ENCODE results near the gene AKTIP.

Gene AKTIP

DNA sequence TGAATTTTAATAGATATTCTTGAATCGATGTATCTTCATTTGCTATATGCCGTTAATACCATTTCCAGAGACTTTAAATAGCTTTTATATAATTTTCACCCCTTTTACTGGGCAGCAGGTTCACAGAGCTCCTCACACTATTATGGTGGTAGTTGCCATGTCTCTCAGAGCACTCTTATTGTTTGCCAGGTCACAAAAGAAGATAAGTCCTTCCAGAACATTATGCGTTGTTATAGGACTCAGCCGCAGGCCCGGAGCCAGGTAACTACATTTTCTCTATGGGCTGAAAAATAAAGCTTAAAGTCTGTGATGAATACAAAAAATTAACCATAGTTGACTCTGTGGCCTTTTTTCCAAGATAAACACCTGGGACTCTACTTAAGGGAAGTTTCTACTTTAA, 24.0 kb downstream of the AKTIP start:
- DNase-seq (ENCODE audit: low spot score): no peak

DNA sequence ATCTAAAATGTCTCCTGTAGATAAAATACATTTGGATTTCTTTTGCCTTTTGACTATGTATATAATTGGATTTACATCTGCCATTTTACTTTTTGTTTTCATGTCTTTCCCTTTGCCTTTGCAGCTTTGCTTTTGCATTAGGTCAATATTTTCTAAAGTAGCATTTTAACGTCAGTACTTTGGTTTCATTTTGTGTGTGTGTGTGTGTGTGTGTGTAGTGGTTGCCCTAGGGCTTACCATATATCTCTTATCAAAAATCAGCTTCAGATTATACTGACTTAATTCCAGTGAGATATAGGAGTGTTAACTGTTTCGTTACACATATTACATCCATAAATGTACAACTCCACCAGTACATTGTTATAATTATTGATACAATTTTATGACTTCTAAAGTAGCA, 26.1 kb downstream of the AKTIP start:
- no peak for DNase-seq (ENCODE audit: low spot score)

GRCh38 chr16:53465606-53466280, 37.3 kb downstream of the AKTIP start:
- DNase-seq (ENCODE audit: low spot score): peak; percentile 29

DNA sequence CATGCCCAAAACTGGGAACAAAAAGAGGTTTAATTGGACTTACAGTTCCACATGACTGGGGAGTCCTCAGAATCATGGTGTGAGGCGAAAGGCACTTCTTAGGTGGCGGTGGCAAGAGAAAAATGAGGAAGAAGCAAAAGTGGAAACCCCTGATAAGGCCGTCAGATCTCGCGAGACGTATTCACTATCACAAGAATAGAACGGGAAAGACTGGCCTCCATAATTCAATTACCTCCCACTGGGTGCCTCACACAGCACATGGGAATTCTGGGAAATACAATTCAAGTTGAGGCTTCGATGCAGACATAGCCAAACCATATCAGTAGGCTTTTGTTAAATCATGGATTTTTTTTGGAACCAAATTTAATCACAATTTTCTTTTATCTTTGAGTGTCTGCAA, 44.4 kb downstream of the AKTIP start:
- DNase-seq (ENCODE audit: low spot score): no peak

DNA sequence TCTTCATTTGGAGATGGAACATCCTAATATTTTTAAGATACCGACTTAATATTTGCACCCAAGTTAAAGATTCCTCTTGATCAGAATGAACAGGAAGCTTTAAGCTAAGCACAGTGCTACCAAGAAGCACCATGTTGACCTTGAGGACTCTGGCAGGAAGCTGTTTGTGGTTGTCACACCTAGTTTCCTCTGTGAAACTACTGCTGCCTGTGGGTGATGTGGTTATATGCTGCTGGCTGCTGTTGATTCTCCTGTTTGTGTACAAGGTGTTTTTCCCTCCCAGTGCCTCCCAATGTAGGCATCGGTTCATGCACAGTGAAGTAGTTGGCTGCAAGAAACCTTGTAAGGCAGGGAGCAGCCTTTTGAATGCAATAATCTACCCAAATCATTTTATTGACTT, 45.3 kb downstream of the AKTIP start:
- no peak for DNase-seq (ENCODE audit: low spot score)

DNA sequence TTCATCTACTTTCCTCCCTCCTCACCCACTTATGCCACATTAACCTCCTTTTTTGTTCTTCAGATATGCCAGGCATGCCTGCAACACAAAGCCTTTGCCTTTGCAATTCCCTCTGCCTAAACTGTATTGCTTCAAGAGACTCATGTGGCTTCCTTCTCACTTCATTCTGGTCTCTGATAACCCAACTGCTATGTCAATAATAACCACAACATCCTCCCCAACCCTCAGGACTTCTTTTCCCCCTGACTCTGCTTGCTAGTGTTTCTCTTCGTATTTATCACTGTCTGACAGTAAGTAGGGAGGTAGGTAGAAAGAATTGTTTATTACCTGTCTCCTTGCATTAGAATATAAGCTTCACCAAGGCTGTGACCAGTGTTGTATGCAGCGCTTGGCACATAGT, 46.4 kb downstream of the AKTIP start:
- no peak for DNase-seq (ENCODE audit: low spot score)

GRCh38 chr16:53453928-53454327, 49.1 kb downstream of the AKTIP start:
- no peak for DNase-seq (ENCODE audit: low spot score)

DNA sequence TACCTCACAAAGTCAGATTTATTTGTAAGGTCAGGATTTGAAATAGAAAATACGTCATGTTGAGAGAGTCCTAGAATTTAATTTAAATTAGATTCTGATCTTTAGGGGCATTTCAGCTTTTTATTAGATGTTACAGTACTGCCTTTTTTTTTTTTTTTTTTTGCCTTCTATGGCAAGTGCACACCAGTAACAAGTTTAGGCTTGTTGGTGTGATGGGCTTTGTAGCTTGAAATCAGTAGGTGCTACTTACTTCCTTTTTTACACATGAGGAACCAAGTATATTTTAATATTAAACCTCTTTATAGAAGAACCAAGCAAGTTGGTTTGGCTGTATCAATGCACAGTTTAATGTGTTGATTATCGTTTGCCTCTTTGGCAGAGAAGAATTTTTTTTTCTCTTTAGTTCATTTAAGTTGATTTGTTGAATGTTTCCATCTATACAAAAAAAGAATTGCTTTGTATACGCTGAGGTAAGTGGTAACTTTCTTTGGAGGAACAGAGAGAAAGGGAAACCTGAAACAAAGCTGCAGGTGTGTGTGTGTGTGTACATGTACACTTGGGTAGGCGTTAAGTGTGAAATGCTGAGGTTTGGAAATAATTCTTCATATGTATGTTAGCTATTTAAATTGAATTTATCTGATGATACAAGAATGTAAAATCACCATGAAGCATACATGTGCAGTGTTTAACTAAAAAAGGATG, 53.0 kb downstream of the AKTIP start:
- no peak for DNase-seq (ENCODE audit: low spot score)

GRCh38 chr16:53446090-53446489, 56.9 kb downstream of the AKTIP start:
- no peak for DNase-seq (ENCODE audit: low spot score)

DNA sequence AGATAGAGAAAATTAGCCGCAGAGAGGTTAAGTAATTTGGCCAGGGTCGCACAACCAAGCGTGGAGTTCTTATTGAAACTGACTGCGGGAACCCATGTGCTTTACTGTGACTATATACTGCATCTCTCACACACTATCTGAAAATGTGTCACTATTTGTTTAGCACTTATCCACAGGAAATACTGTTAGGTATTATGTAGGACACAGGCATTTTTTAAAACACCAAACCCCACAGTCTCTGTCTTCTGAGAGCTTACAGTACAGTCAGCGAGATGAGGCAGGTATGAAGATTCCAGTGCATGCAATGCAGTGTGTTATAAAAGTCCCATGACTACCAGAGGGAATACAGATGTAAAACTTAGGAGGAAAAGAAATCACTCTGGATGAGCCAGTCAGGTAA, 57.5 kb downstream of the AKTIP start:
- DNase-seq (ENCODE audit: low spot score): no peak

Measured in GM03348 (cell line).